H9 (cell line): ENCODE results near the gene TMEM123. TPM values are rescaled to one million over a fixed set of nuclear protein-coding genes. Genes with fewer than 3 reads are reported as not detected.

Source experiments
- DNase-seq: peaks from one replicate; pipeline ENCODE4 v3.0.0-alpha.2; 2017
- H2AFZ ChIP-seq: one replicate; pipeline ENCODE4 v1.6.1; 2013; ENCODE audit warnings: mild to moderate bottlenecking, low read length, control low read depth, moderate library complexity
- H2AK5ac ChIP-seq: 2 replicates; pipeline ENCODE4 v1.6.1; 2013; ENCODE audit warnings: low read length, control low read depth, mixed read lengths; ENCODE audit not compliant: insufficient read length
- H2BK120ac ChIP-seq: one replicate; pipeline ENCODE4 v1.6.1; 2013; ENCODE audit warnings: low read depth, mild to moderate bottlenecking, low read length, control low read depth, inconsistent platforms; ENCODE audit not compliant: poor library complexity, severe bottlenecking
- H2BK12ac ChIP-seq: 2 replicates; pipeline ENCODE4 v1.6.1; 2013; ENCODE audit warnings: low read length, control low read depth, mixed read lengths, low read depth; ENCODE audit not compliant: insufficient read length
- H2BK15ac ChIP-seq: 2 replicates; pipeline ENCODE4 v1.6.1; 2013; ENCODE audit warnings: low read depth, low read length, control low read depth
- H2BK20ac ChIP-seq: one replicate; pipeline ENCODE4 v1.6.1; 2013; ENCODE audit warnings: low read depth, mild to moderate bottlenecking, low read length, control low read depth, inconsistent platforms; ENCODE audit not compliant: poor library complexity, severe bottlenecking
- H2BK5ac ChIP-seq: 2 replicates; pipeline ENCODE4 v1.6.1; 2013; ENCODE audit warnings: low read length, control low read depth, mixed read lengths; ENCODE audit not compliant: insufficient read length
- H3K14ac ChIP-seq: 2 replicates; pipeline ENCODE4 v1.6.1; 2013; ENCODE audit warnings: low read length, control low read depth; ENCODE audit not compliant: insufficient read depth
- H3K18ac ChIP-seq: 2 replicates; pipeline ENCODE4 v1.6.1; 2013; ENCODE audit warnings: low read depth, mild to moderate bottlenecking, mixed read lengths, low read length, control low read depth; ENCODE audit not compliant: insufficient read length
- H3K23ac ChIP-seq: 2 replicates; pipeline ENCODE4 v1.6.1; 2013; ENCODE audit warnings: low read length, control low read depth, mixed read lengths, low read depth; ENCODE audit not compliant: insufficient read length
- H3K23me2 ChIP-seq: 2 replicates; pipeline ENCODE4 v1.6.1; 2013; ENCODE audit warnings: low read depth, mild to moderate bottlenecking, mixed read lengths, low read length, control low read depth; ENCODE audit not compliant: insufficient read length, poor library complexity, severe bottlenecking
- H3K27ac ChIP-seq: 2 replicates; pipeline ENCODE4 v1.5.1; 2013; ENCODE audit warnings: low read length, control low read depth, mixed read lengths, low read depth; ENCODE audit not compliant: insufficient read length
- H3K27me3 ChIP-seq: 2 replicates; pipeline ENCODE4 v1.6.1; 2013; ENCODE audit warnings: low read length, control low read depth, inconsistent platforms; ENCODE audit not compliant: insufficient read depth
- H3K4ac ChIP-seq: 2 replicates; pipeline ENCODE4 v1.6.1; 2013; ENCODE audit warnings: low read depth, mild to moderate bottlenecking, control low read depth, inconsistent platforms, low read length, moderate library complexity
- H3K4me1 ChIP-seq: 2 replicates; pipeline ENCODE4 v1.6.1; 2013; ENCODE audit warnings: low read length, control low read depth, inconsistent platforms; ENCODE audit not compliant: insufficient read depth
- H3K4me2 ChIP-seq: 2 replicates; pipeline ENCODE4 v1.6.1; 2013; ENCODE audit warnings: low read length, control low read depth, mixed read lengths; ENCODE audit not compliant: insufficient read length, insufficient read depth
- H3K56ac ChIP-seq: 2 replicates; pipeline ENCODE4 v1.6.1; 2013; ENCODE audit warnings: low read depth, mild to moderate bottlenecking, mixed read lengths, low read length, control low read depth; ENCODE audit not compliant: insufficient read length
- H3K79me1 ChIP-seq: 2 replicates; pipeline ENCODE4 v1.6.1; 2013; ENCODE audit warnings: low read depth, mild to moderate bottlenecking, moderate library complexity, low read length, control low read depth, inconsistent platforms; ENCODE audit not compliant: insufficient read depth, poor library complexity, severe bottlenecking
- H3K79me2 ChIP-seq: 2 replicates; pipeline ENCODE4 v1.6.1; 2013; ENCODE audit warnings: low read length, control low read depth, inconsistent platforms; ENCODE audit not compliant: insufficient read depth
- H3K9ac ChIP-seq: 2 replicates; pipeline ENCODE4 v1.6.1; 2013; ENCODE audit warnings: low read length, control low read depth, mixed read lengths; ENCODE audit not compliant: insufficient read length; ENCODE audit errors: extremely low read depth
- H3K9me3 ChIP-seq: one replicate; pipeline ENCODE4 v1.6.1; 2013; ENCODE audit warnings: low read depth, low read length, inconsistent platforms; ENCODE audit not compliant: control insufficient read depth
- H3T11ph ChIP-seq: one replicate; pipeline ENCODE4 v1.6.1; 2013; ENCODE audit warnings: mild to moderate bottlenecking, low read length, control low read depth, inconsistent platforms
- H4K20me1 ChIP-seq: one replicate; pipeline ENCODE4 v1.6.1; 2013; ENCODE audit not compliant: control insufficient read depth, insufficient read length, insufficient read depth
- H4K5ac ChIP-seq: 2 replicates; pipeline ENCODE4 v1.6.1; 2013; ENCODE audit warnings: low read depth, mild to moderate bottlenecking, mixed read lengths, low read length, control low read depth; ENCODE audit not compliant: insufficient read length
- H4K8ac ChIP-seq: replicated peaks from 2 replicates; pipeline ENCODE4 v1.6.1; 2013; ENCODE audit warnings: low read length, control low read depth, mixed read lengths, low read depth; ENCODE audit not compliant: insufficient read length
- H4K91ac ChIP-seq: 2 replicates; pipeline ENCODE4 v1.6.1; 2013; ENCODE audit warnings: low read depth, mild to moderate bottlenecking, moderate library complexity, mixed read lengths, low read length, control low read depth; ENCODE audit not compliant: insufficient read length
- H3K27ac Mint-ChIP-seq, 3 experiments: 2 replicates in 2 of 3; 3 replicates in 1 of 3; pipeline ENCODE4 v1.8.0; 2020 to 2021; ENCODE audit warnings: mixed read lengths in 3 of 3, mild to moderate bottlenecking in 1 of 3, moderate library complexity in 1 of 3
- H3K27me3 Mint-ChIP-seq: 2 replicates; pipeline ENCODE4 v1.8.0; 2021; ENCODE audit warnings: low read depth, mild to moderate bottlenecking, moderate library complexity, mixed read lengths
- H3K36me3 Mint-ChIP-seq, 3 experiments: 2 replicates in 2 of 3; 3 replicates in 1 of 3; pipeline ENCODE4 v1.8.0; 2020 to 2021; ENCODE audit warnings: low read depth in 3 of 3, mixed read lengths in 3 of 3; ENCODE audit not compliant: insufficient read depth in 1 of 3
- H3K4me1 Mint-ChIP-seq, 2 experiments: 2 replicates each; pipeline ENCODE4 v1.8.0; 2020; ENCODE audit warnings: mixed read lengths in 2 of 2
- H3K4me3 Mint-ChIP-seq, 2 experiments: 2 replicates in 1 of 2; 3 replicates in 1 of 2; pipeline ENCODE4 v1.8.0; 2020 to 2021; ENCODE audit warnings: mild to moderate bottlenecking in 2 of 2, mixed read lengths in 2 of 2, moderate library complexity in 1 of 2
- H3K9me3 Mint-ChIP-seq, 2 experiments: 2 replicates in 1 of 2; 3 replicates in 1 of 2; pipeline ENCODE4 v1.8.0; 2020; ENCODE audit warnings: mild to moderate bottlenecking in 2 of 2, mixed read lengths in 2 of 2, moderate library complexity in 1 of 2
- CTCF ChIP-seq: fragments of 200-600 bp; sonication (generic); conservative IDR thresholded peaks from 3 replicates; pipeline ENCODE4 v1.8.0; 2021; ENCODE audit warnings: antibody characterized with exemption, mild to moderate bottlenecking
- WGBS: extraction: QIAGEN DNeasy Blood & Tissue Kit; methylation state at CpG from one replicate; pipeline ENCODE4 v1.1.7; 2013; ENCODE audit warnings: missing lambda C conversion rate, low lambda C conversion rate, mixed read lengths; ENCODE audit not compliant: insufficient read length; ENCODE audit errors: extremely low coverage; 5-methylcytosine and 5-hydroxymethylcytosine counted together
- total RNA-seq: library from RNA; stranded (reverse); gene quantifications from 2 replicates; pipeline ENCODE4 v1.2.1, GENCODE V29; 2021

Gene TMEM123
- total RNA-seq, 1 experiment from 2014 or later = 76.7 TPM

DNA sequence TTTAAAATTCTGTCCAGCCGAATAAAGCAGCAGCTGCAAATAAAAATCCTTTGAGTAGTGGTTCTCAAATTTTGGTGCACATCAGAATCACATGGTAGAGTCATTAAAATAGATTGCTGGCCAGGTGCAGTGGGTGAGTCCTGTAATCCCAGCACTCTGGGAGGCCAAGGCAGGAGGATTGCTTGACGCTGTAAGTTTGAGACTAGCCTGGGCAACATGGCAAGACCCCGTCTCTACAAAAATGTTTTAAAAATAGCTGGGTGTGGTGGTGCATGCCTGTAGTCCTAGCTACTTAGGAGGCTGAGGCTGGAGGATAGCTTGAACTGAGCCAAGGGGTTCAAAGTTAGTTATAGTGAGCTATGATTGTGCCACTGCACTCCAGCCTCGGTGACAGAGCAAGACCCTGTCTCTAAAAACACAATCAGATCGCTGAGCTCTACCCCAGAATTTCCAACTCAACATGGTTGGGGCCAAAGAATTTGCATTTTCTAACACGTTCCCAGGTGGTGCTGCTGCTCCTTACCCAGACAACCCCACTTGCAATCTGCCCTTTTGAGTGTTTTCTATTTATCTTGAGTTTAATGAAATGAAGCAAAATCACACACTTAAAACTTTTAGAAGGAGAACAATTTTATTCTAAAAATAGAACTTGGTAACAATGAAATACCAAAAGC is 56.7 kb downstream of the TMEM123 start:
- no peak overlapping the region for H2BK15ac ChIP-seq
- no peak overlapping the region for H3K4me2 ChIP-seq
- H3K79me1 ChIP-seq = no peaks in the 10 kb centered on the region
- Mint-ChIP-seq H3K27ac (0 out of 7 replicates have a peak overlapping the region, but pooled peaks of 1 of the 3 experiments have one; percentile 18), H3K4me1 (peaks cover 0 to 2% of the 10 kb centered on the region in 2 experiments; a peak in 1 of 4 replicates), H3K27me3 (no peaks in the 10 kb centered on the region), H3K9me3 (no peaks in the 10 kb centered on the region), H3K4me3 (no peak overlapping the region), H3K36me3 (peaks cover 5 to 17% (median 10%) of the 10 kb centered on the region in 3 experiments; a peak in 6 of 7 replicates)
- no peak overlapping the region for H2AFZ ChIP-seq
- H3K23ac ChIP-seq = no peak overlapping the region
- H2AK5ac ChIP-seq = no peak overlapping the region
- no peak overlapping the region for H2BK5ac ChIP-seq
- H3K9me3 ChIP-seq = no peaks in the 10 kb centered on the region
- no peak overlapping the region for H3K9ac ChIP-seq
- no peaks in the 10 kb centered on the region for H3K4me1 ChIP-seq
- no peak overlapping the region for H3K27ac ChIP-seq
- no peak overlapping the region for H3T11ph ChIP-seq
- no peak for DNase-seq
- no peak overlapping the region for H2BK20ac ChIP-seq
- no peaks in the 10 kb centered on the region for H4K20me1 ChIP-seq
- H3K4ac ChIP-seq = no peak overlapping the region
- H4K91ac ChIP-seq = no peak overlapping the region
- no CpG with 5 or more reads among the region's 6 CpGs for WGBS
- no peak for TF ChIP-seq CTCF
- no peaks in the 10 kb centered on the region for H3K79me2 ChIP-seq
- H3K27me3 ChIP-seq = no peaks in the 10 kb centered on the region
- no peak overlapping the region for H4K5ac ChIP-seq
- H3K18ac ChIP-seq = no peak overlapping the region
- H2BK120ac ChIP-seq = no peak overlapping the region
- no peak overlapping the region for H3K56ac ChIP-seq
- H3K23me2 ChIP-seq = no peaks in the 10 kb centered on the region
- no peak overlapping the region for H3K14ac ChIP-seq
- no peak overlapping the region for H2BK12ac ChIP-seq
- no peak overlapping the region for H4K8ac ChIP-seq
